Endometrial microvascular endothelial cells (primary cell): ENCODE measurements around the gene BCL2. TPM values are rescaled to one million over a fixed set of nuclear protein-coding genes. Genes with fewer than 3 reads are reported as not detected.

Experiments used
- in situ Hi-C: cut with HindIII; loops from 2 replicates; pipeline ENCODE4 v1.10.0; 2017; ENCODE audit warnings: low sequenced_read_pairs, low pct_unique_long_range_greater_than_20kb; ENCODE audit errors: inconsistent ontology term
- total RNA-seq: library from RNA; depleted of rRNA; stranded (reverse); fragments of >200 nt; gene quantifications from one replicate; pipeline ENCODE4 v1.2.3, GENCODE V29; 2015; ENCODE audit errors: inconsistent ontology term

The BCL2 gene
- total RNA-seq, 1 donor from 2014 or later, result 0.56 TPM

GRCh38 chr18:63098018-63098981 lies 221.3 kb downstream of the BCL2 start:
- in situ Hi-C loops, result no loop called here

- in situ Hi-C loops, result no loop called here
Observed at GRCh38 chr18:63097178-63097577, 222.4 kb downstream of the BCL2 start.

GRCh38 chr18:63096327-63096874 lies 223.2 kb downstream of the BCL2 start:
- in situ Hi-C loops, result no loop called here

GRCh38 chr18:63095768-63096167 lies 223.8 kb downstream of the BCL2 start:
- in situ Hi-C loops, result no loop called here

GRCh38 chr18:63091671-63092364 lies 227.8 kb downstream of the BCL2 start:
- in situ Hi-C loops, result no loop called here

GRCh38 chr18:63090334-63090733 lies 229.2 kb downstream of the BCL2 start:
- in situ Hi-C loops, result no loop called here

GRCh38 chr18:63089041-63089440 lies 230.5 kb downstream of the BCL2 start:
- in situ Hi-C loops, result no loop called here

GRCh38 chr18:63088262-63088661 lies 231.3 kb downstream of the BCL2 start:
- in situ Hi-C loops, result no loop called here

GRCh38 chr18:63087421-63088230 lies 231.9 kb downstream of the BCL2 start:
- in situ Hi-C loops, result no loop called here

GRCh38 chr18:63085611-63086010 lies 234.0 kb downstream of the BCL2 start:
- in situ Hi-C loops, result no loop called here

GRCh38 chr18:63084219-63084618 lies 235.3 kb downstream of the BCL2 start:
- in situ Hi-C loops, result no loop called here

GRCh38 chr18:63083555-63083954 lies 236.0 kb downstream of the BCL2 start:
- in situ Hi-C loops, result no loop called here

GRCh38 chr18:63083020-63083531 lies 236.5 kb downstream of the BCL2 start:
- in situ Hi-C loops, result no loop called here

GRCh38 chr18:63082366-63083019 lies 237.1 kb downstream of the BCL2 start:
- in situ Hi-C loops, result no loop called here

GRCh38 chr18:63079114-63079513 lies 240.5 kb downstream of the BCL2 start:
- in situ Hi-C loops, result no loop called here

- in situ Hi-C loops, result no loop called here
Observed at GRCh38 chr18:63078471-63078870, 241.1 kb downstream of the BCL2 start.

- in situ Hi-C loops, result no loop called here
Observed at GRCh38 chr18:63074981-63075404, 244.6 kb downstream of the BCL2 start.

GRCh38 chr18:63073481-63073880 lies 246.1 kb downstream of the BCL2 start:
- in situ Hi-C loops, result no loop called here
